RCC 7860 (cell line): Measurements from ENCODE around the gene DCAF15.

Experiments used
- DNase-seq: peaks from one replicate; pipeline ENCODE4 v3.0.0-alpha.2; 2015; ENCODE audit warnings: low spot score
- FAIRE-seq: peaks from 2 replicates; lab custom pipeline; 2012; peaks lifted over from hg19 to GRCh38; lab: Jason Lieb, UNC

Gene DCAF15

DNA sequence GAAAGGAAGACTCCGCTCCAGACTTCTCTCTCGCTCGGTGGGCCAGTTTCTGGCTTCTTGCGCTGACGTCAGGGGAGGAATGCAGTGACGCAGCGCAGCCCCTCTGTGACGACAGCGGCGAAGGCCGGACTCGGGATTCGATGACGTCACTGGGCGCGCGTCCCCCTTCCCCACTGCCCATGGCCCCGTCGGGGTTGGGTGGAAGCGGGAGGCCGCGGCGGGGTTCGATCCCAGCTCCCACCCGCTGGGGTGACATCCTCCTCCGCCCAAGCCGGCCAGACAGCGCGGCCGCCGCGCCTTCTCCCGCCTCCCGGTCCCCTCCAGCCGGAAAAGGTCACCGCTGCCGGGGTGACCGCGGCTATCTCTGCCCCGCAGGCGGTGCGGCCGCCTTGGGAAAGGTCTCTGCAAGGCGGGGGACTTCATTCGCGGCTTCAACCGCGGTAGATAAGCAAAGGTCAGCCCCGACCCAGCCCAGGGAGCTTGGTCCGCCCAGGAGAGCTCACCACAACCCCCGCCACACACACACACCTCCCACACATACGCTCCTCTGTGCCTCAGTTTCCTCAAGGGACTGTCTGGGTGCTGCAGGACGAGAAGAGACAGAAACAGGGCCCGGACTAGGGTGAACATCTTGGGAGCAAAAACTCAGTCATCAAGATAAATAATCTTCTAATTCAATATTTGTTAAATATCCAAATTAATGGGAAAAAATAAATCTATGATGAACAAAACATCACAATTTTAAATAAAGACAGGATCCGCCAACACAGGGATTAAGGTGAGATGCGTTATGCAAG lies 54.7 kb downstream of the DCAF15 start:
- FAIRE-seq: no peak
- DNase-seq: no peak
